Retinal pigment epithelial cell (primary cell): ENCODE results near the gene LHFPL6.

ENCODE experiments used
- DNase-seq: peaks from one replicate; pipeline ENCODE4 v3.0.0-alpha.2; 2010; ENCODE audit warnings: low read depth
- H3K4me3 ChIP-seq: 2 replicates; pipeline ENCODE4 v1.5.1; 2011; ENCODE audit warnings: mild to moderate bottlenecking, low read length, control low read depth, moderate library complexity
- TF ChIP-seq, protein P1 (sequence below): conservative IDR thresholded peaks from 2 replicates; pipeline ENCODE4 v1.5.1; 2011; ENCODE audit warnings: low read depth, low read length, control low read depth, inconsistent platforms

LHFPL6 gene

DNA sequence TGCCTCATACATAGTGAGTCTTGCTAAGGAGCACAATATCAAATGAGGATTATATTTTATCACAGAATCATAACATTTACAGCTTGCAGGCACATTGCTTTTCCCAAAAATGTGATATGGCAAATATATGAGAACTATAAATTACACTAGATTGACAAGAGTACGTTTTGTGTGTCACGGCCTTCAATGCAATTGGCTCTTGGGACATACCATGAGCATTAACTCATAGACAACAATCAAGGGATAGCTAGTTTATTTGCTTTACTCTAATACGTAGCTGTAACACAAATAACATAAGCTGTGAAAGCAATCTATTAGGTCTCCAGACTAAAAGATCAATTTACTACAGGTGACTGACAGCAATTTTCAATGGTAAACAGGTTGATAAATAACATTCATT, 17.8 kb downstream of the LHFPL6 start:
- TF ChIP-seq, protein P1, sequence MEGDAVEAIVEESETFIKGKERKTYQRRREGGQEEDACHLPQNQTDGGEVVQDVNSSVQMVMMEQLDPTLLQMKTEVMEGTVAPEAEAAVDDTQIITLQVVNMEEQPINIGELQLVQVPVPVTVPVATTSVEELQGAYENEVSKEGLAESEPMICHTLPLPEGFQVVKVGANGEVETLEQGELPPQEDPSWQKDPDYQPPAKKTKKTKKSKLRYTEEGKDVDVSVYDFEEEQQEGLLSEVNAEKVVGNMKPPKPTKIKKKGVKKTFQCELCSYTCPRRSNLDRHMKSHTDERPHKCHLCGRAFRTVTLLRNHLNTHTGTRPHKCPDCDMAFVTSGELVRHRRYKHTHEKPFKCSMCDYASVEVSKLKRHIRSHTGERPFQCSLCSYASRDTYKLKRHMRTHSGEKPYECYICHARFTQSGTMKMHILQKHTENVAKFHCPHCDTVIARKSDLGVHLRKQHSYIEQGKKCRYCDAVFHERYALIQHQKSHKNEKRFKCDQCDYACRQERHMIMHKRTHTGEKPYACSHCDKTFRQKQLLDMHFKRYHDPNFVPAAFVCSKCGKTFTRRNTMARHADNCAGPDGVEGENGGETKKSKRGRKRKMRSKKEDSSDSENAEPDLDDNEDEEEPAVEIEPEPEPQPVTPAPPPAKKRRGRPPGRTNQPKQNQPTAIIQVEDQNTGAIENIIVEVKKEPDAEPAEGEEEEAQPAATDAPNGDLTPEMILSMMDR, result no peak
- DNase-seq, result no peak
- H3K4me3 ChIP-seq, result no peak overlapping the region

GRCh38 chr13:39580881-39581575, 22.0 kb downstream of the LHFPL6 start:
- no peak overlapping the region for H3K4me3 ChIP-seq
- TF ChIP-seq, protein P1, result no peak
- no peak for DNase-seq

- TF ChIP-seq, protein P1, result no peak
- no peak for DNase-seq
- H3K4me3 ChIP-seq, result no peak overlapping the region
Observed at GRCh38 chr13:39578821-39579291, 24.1 kb downstream of the LHFPL6 start.

DNA sequence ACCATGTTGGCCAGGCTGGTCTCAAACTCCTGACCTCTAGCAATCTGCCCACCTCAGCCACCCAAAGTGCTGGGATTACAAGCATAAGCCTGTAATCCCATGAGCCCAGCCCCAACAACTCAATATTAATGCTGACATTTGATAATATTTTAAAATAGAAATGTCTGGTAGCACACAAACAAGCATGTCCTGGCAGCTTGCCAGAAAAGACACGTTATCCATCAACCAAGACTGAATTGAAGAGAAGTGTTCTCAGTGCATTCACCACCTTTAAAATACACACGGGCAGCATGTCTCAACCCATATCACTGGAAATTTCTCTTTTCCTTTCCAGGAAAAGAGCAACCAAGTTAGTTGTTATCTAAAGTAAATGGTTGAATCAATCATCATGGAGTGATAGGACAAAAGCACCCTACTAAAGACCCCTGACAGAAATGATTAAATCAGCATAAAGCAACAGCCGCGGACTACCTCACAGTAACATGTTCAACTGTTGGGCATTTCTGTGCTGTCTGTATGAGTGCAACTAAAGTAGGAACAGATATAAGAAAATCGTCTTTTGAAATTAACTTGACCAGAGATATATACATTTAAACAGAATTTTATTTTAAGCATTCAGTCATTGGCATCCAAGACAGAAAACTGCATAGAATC, 25.0 kb downstream of the LHFPL6 start:
- TF ChIP-seq, protein P1, result no peak
- no peak overlapping the region for H3K4me3 ChIP-seq
- no peak for DNase-seq

DNA sequence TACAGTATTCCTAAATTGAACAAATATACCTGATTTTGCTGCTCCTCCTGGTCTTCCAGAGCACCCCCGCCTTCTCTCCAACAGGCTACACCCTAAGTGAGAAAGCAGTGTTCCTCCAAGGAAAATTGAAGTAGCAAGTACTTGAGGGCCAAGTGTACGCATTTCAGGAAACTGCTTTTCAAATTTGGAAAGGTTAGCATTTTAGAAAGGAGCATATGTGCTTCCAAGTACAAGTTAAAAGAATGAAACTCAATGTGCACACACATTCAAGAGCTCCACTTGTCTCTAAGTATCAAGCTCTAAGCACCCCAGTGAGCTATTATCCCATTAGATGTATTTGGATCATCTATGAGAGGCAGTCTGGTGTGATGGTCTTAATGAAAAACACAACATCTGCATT, 25.8 kb downstream of the LHFPL6 start:
- DNase-seq, result no peak
- H3K4me3 ChIP-seq, result no peak overlapping the region
- TF ChIP-seq, protein P1, result no peak

- H3K4me3 ChIP-seq, result no peak overlapping the region
- TF ChIP-seq, protein P1, result no peak
- no peak for DNase-seq
Observed at GRCh38 chr13:39575641-39576238, 27.3 kb downstream of the LHFPL6 start.
